ENCODE results near the gene ADK.

ADK gene

GRCh38 chr10:74634995-74635536 lies 484.0 kb downstream of the ADK start:
- DNase-seq: no peak

DNA sequence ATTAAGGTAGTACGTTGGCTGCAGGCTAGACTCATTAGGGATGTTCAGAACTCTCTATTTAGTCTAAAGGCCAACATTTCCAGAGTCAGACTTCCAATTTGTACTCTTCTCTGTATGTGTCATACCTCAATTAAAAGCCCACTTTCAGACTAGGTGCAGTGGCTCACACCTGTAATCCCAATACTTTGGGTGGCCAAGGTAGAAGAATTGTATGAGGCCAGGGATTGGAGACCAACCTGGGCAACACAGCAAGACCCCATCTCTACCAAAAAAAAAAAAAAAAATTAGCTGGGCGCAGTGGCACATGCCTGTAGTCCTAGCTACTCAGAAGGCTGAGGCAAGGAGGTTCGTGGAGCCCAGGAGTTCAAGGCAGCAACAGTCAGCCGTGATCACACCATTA lies 484.6 kb downstream of the ADK start:
- DNase-seq: no peak

DNA sequence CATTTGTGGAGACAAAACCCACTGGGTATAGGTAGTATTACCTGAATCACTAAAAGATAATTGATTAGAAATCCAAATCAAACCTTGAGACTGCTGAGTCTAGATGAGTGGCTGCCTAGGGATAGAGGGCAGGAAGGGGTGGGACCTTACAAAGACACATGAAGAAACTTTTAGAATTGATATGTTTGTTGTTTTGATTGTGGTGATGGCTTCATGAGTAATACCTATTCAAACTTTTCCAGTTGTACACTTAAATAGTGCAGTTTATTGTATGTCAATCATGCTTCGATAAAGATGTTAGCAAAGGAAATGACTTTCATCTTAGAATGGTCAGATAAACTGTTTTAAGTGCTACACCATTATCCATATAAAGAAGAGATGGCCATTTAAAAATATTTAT lies 486.7 kb downstream of the ADK start:
- DNase-seq: no peak

GRCh38 chr10:74640134-74640921 lies 489.3 kb downstream of the ADK start:
- no peak for DNase-seq

DNA sequence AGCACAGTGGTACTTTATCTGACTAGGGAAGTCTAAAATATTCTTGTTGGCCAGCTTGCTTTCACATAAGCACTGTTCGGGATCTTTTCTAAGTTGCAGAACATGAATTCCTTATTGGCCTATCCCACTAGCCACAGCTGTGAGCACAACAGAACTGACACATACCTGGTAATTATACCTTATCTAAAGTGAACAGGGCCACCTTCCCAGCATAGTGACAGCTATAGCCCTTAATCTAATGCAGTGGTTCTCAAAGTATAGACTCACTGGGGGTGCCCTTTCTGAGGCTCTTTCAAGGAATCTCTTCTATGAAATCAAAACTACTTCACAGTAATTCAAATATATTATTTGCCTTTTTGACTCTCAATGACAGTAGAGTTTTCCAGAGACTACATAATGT lies 490.6 kb downstream of the ADK start:
- DNase-seq: no peak

DNA sequence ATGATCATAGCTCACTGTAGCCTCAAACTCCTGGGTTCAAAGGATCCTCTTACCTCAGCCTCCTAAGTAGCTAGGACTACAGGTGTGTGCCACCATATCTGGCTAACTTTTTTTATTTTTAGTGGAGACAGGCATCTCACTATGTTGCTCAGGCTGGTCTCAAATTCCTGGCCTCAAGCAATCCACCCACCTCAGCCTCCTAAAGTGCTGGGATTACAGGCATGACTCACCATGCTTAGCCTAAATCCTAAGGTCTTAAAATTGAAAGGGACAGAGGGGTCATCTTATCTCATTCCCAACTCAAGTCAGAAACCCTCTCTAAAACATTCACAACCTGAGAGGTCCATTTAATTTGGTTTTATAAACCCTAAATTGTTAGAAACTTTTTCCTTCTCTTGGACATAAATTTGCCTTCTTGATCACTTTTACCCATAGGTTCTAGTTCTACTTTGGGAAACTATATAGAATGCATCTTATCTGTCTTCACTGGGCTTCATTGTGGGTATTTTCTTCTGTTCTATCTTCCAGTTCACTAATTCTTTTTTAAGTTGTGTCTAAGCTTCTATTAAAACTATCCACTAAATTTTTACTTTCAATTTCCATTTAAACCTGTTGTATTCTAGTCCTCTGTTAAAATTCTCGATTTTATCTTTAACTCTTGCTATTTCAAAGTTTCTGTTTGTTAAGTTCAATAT lies 492.0 kb downstream of the ADK start:
- DNase-seq: no peak

GRCh38 chr10:74643596-74643975 lies 492.6 kb downstream of the ADK start:
- DNase-seq: no peak

DNA sequence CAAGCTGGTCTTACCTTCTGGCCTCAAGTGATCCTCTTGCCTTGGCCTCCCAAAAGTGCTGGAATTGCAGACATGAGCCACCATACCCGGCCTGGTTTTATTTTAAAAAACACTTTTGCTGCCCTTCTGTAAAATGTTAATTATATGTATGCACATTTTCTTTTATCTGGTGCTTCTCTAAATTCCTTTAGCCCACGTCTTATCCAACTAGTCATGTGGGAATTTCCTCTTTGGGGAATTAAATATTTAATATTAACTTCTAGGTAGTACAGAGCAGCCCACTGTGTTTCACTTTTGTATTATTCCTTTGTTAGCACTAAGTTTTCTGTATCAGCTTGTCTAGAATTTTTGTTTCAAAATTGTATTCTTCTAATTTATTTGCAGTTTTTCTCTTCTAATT lies 493.7 kb downstream of the ADK start:
- DNase-seq: no peak

DNA sequence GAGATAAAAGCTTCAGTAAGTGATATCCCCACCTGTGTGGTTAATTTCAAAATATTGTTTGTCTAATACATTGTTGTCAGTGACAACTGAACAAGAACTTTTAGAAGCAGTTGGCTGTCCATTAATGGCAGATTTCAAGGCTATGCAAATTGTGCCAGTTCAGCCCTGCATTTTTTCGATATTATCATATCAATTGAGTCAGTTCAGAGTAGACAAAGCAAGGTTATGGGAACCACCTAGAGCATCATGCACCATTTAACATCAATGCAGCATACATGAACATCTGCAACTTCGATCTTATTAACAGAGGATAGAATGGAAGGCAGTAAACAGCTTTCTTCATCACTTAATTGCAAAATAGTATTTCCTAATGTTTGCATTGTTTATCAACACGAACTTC lies 494.7 kb downstream of the ADK start:
- no peak for DNase-seq

- DNase-seq: no peak
Observed at GRCh38 chr10:74650613-74651012, 499.6 kb downstream of the ADK start.

DNA sequence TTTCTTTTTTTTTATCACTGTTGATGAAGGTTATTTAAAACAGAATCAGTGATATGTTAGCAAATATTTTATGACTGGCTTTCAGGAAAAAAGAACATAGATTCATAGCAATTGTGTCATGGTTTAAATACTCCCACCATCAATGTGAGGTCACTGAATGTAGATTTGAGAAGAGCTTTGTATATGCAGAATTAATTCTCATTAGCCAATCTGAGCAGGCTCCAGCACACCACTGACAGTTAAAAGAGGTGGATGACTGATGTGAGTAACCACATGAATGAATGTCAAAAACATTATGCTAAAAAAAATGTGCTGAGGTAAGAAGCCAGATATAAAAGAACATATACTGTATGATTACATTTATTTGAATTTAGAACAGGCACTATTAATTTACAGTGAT lies 500.5 kb downstream of the ADK start:
- no peak for DNase-seq

DNA sequence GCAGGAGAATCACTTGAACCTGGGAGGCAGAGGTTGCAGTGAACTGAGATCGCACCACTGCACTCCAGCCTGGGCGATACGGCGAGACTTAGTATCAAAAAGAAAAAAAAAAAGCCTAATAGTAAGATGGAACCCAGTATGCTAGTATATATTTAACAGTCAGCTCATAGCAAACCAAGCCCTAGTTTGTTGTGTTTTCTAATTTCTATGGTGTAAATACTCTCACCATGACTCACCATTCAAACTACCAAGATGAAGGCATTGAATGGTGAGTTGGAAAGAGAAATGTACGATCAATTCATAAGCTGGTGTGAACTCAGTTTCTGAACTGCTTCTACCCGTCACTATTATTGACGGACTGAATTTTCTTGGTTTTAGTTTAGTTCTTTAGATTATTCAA lies 501.6 kb downstream of the ADK start:
- DNase-seq: no peak

DNA sequence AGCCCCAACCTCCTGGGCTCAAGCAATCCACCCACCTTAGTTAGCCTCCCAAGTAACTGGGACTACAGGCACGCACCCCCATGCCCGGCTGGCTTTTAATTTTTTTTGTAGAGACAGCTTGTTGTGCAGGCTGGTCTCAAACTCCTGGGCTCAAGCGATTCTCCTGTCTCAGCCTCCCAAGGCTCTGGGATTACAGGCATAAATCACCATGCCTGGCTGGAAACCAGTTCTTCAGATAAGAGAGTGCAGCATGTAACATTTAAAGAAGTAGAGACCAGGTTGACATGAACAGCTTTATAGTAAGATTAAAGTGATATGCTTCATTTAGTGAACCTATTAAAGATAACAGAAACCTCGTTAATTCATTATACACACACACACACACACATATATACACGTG lies 507.5 kb downstream of the ADK start:
- no peak for DNase-seq

- no peak for DNase-seq
Observed at GRCh38 chr10:74662635-74663034, 511.6 kb downstream of the ADK start.

- no peak for DNase-seq
Observed at GRCh38 chr10:74669210-74669609, 518.2 kb downstream of the ADK start.

DNA sequence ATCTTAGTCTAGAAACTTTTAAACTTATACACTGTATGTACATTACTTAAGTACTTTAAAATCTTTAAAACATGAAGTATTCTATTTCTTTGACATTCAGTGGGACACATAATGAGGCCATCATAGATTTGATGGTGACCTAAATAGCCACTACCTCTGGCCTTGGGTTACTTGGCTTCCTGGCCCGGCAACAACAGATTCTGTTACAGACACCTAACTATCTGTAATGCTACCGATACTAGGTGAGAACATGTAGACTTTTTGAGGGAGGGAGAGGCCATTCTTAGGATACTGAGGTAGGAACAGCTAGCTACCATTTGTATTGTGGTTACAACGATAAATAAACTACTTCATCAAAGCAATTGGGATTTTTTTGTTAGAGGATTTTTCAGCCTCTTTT lies 520.7 kb downstream of the ADK start:
- no peak for DNase-seq

DNA sequence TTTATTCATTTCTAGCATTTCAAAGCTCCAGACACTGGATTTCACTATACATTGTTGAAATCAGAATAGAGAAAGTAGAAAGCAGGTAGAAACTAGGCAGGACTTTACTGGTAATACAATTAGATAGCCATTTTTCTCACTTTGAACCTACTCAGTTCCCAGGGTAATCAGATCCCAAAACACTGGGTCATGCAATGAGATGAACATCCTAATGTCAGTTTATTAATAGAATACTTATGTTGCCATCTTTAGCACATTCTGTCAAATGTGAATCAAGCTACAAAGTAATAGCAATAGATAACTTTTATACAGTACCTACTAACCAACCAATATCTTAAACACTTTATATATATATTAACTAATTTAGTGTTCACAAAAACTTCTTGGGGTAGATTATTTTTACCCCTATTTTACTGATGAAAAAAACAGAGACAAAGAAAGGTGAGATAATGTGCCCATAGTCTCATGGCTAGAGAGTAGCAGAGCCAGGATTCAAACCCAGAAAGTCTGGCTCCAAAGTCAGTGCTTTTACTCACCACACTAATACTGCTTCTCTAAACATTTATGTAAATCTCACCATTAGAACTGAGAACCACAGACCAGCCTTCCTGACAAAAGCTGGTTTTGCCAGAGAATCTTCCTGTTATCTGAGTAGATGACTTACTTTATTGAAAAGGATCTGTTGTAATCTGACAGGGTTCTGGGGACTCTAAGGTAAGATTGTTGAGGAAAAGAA lies 521.6 kb downstream of the ADK start:
- DNase-seq: no peak

DNA sequence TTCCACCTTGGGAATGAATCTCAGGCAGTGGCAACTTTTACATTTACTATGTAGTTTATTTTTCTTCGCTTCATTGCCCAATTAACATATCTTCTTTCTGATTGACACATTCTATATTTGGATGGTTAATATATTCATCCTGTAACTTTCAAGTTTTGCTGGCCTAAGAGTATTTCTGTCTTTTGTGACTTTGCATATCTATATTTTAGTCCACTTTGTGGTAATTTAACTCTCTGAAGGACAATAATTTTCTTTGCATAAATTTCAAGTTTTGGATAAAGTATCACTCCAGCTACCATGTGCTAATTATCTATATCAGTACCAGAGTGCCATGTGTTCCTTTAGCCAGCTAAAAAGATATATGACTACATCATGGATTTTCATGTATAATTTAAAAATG lies 523.9 kb downstream of the ADK start:
- DNase-seq: no peak

GRCh38 chr10:74675484-74675883 lies 524.5 kb downstream of the ADK start:
- no peak for DNase-seq

- DNase-seq: no peak
Observed at GRCh38 chr10:74677951-74678350, 526.9 kb downstream of the ADK start.

- DNase-seq: no peak
Observed at GRCh38 chr10:74681917-74682627, 531.1 kb downstream of the ADK start.

DNA sequence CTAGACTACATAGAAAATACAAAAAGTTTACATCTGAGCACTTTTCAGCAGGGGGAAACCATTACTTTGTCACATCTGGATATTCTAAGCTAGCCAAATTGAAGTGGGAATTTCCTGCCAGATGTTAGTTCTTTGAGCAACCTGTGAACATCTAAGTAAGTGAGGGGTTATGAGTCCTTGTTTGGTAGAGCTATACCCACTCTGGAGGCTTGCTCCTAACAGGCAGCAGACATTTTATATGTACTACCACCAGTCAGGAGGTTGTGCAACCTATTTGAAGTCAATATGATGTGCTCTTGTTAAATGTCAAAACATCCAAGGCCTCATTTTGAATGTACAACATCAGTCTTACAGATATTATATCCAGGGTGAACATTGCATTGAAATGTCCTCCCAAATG lies 532.0 kb downstream of the ADK start:
- DNase-seq: no peak

Measured in NCI-H1048 (cell line).